IMR-90 (cell line): Measurements from ENCODE around the gene FSTL5. TPM values are rescaled to one million over a fixed set of nuclear protein-coding genes. Genes with fewer than 3 reads are reported as not detected.

ENCODE experiments used
- ATAC-seq: fragments of 200-7000 bp; cut with Tn5 transposase; 2 replicates; pipeline ENCODE4 v1.9.1; 2020; ENCODE audit warnings: low read depth, mild to moderate bottlenecking, moderate library complexity
- BruUV-seq: library from RNA; stranded (reverse); fragments of 400-500 nt; replicated peaks from 2 replicates; lab custom pipeline; 2021; lab: Mats Ljungman, UMichigan
- CTCF ChIA-PET: fragments of 300-600 bp; formaldehyde crosslinking; extraction: SDS; loops from one replicate; lab custom pipeline; 2021; ENCODE audit warnings: antibody characterized with exemption; lab: Yijun Ruan, JAX
- POLR2A ChIA-PET: fragments of 300-600 bp; sonication (Branson Sonifier 250); formaldehyde crosslinking; loops from one replicate; lab custom pipeline; 2022; ENCODE audit warnings: antibody characterized with exemption; ENCODE audit not compliant: unreplicated experiment; lab: Charles Lee
- DNase-seq: peaks from one replicate; pipeline ENCODE4 v3.0.0; 2013
- H2AFZ ChIP-seq: replicated peaks from 2 replicates; pipeline ENCODE3; 2013; ENCODE audit warnings: low read length, mild to moderate bottlenecking; ENCODE audit not compliant: poor library complexity
- H2AK5ac ChIP-seq: 2 replicates; pipeline ENCODE4 v1.6.1; 2013; ENCODE audit warnings: low read depth, low read length, inconsistent platforms
- H2AK9ac ChIP-seq: replicated peaks from 2 replicates; pipeline ENCODE3; 2013; ENCODE audit warnings: mild to moderate bottlenecking, low read depth, low read length, moderate library complexity; ENCODE audit not compliant: poor library complexity
- H2BK120ac ChIP-seq: 2 replicates; pipeline ENCODE4 v1.6.1; 2013; ENCODE audit warnings: low read depth, low read length, inconsistent platforms
- H2BK15ac ChIP-seq: 3 replicates; pipeline ENCODE4 v1.6.1; 2013; ENCODE audit warnings: low read depth, low read length, inconsistent platforms
- H2BK20ac ChIP-seq: 2 replicates; pipeline ENCODE4 v1.6.1; 2013; ENCODE audit warnings: low read depth, mild to moderate bottlenecking, inconsistent platforms, low read length, moderate library complexity
- H2BK5ac ChIP-seq: 2 replicates; pipeline ENCODE4 v1.6.1; 2013; ENCODE audit warnings: mild to moderate bottlenecking, low read depth, low read length, inconsistent platforms; ENCODE audit not compliant: poor library complexity, severe bottlenecking
- H3K14ac ChIP-seq: replicated peaks from 2 replicates; pipeline ENCODE4 v1.6.1; 2013; ENCODE audit warnings: low read depth, low read length, inconsistent platforms
- H3K18ac ChIP-seq: 2 replicates; pipeline ENCODE4 v1.6.1; 2013; ENCODE audit warnings: low read depth, low read length, control low read depth
- H3K23ac ChIP-seq: 2 replicates; pipeline ENCODE4 v1.6.1; 2013; ENCODE audit warnings: low read depth, low read length, inconsistent platforms
- H3K27ac ChIP-seq: 2 replicates; pipeline ENCODE4 v1.5.1; 2013; ENCODE audit warnings: mild to moderate bottlenecking, control low read depth, low read length; ENCODE audit not compliant: insufficient read depth
- H3K27me3 ChIP-seq: 2 replicates; pipeline ENCODE4 v1.6.1; 2013; ENCODE audit warnings: low read length; ENCODE audit not compliant: control insufficient read depth, insufficient read depth
- H3K36me3 ChIP-seq: 2 replicates; pipeline ENCODE4 v1.6.1; 2013; ENCODE audit warnings: low read length, mixed read lengths; ENCODE audit not compliant: control insufficient read depth, insufficient read depth
- H3K4ac ChIP-seq: 2 replicates; pipeline ENCODE4 v1.6.1; 2013; ENCODE audit warnings: low read depth, low read length, inconsistent platforms
- H3K4me1 ChIP-seq: 2 replicates; pipeline ENCODE4 v1.6.1; 2013; ENCODE audit warnings: low read length, mixed read lengths; ENCODE audit not compliant: control insufficient read depth, insufficient read depth
- H3K4me2 ChIP-seq: 2 replicates; pipeline ENCODE4 v1.6.1; 2013; ENCODE audit warnings: low read depth, mild to moderate bottlenecking, control low read depth, low read length, moderate library complexity
- H3K4me3 ChIP-seq: 2 replicates; pipeline ENCODE4 v1.5.1; 2013; ENCODE audit warnings: low read depth, mild to moderate bottlenecking, control low read depth, low read length, moderate library complexity; ENCODE audit not compliant: insufficient read depth
- H3K56ac ChIP-seq: 2 replicates; pipeline ENCODE4 v1.6.1; 2013; ENCODE audit warnings: low read length, inconsistent platforms; ENCODE audit not compliant: insufficient read depth; ENCODE audit errors: extremely low read depth
- H3K79me1 ChIP-seq, 2 experiments: 2 replicates each; pipeline ENCODE4 v1.6.1; 2013; ENCODE audit warnings: low read length in 2 of 2, inconsistent platforms in 1 of 2, low read depth in 1 of 2
- H3K9ac ChIP-seq: 2 replicates; pipeline ENCODE4 v1.6.1; 2013; ENCODE audit warnings: low read depth, low read length, control low read depth
- H3K9me1 ChIP-seq: 2 replicates; pipeline ENCODE4 v1.6.1; 2013; ENCODE audit warnings: low read length, inconsistent platforms; ENCODE audit not compliant: insufficient read depth
- H3K9me3 ChIP-seq: 2 replicates; pipeline ENCODE4 v1.6.1; 2013; ENCODE audit warnings: low read length; ENCODE audit not compliant: control insufficient read depth, insufficient read depth
- H4K20me1 ChIP-seq: 2 replicates; pipeline ENCODE4 v1.6.1; 2013; ENCODE audit warnings: low read length, inconsistent platforms; ENCODE audit not compliant: insufficient read depth
- H4K5ac ChIP-seq: 2 replicates; pipeline ENCODE4 v1.6.1; 2013; ENCODE audit warnings: mild to moderate bottlenecking, low read depth, low read length, control low read depth
- H4K8ac ChIP-seq, 2 experiments: 2 replicates each; pipeline ENCODE4 v1.6.1; 2013; ENCODE audit warnings: low read depth in 2 of 2, low read length in 2 of 2, control low read depth in 1 of 2, inconsistent platforms in 1 of 2
- H4K91ac ChIP-seq: 2 replicates; pipeline ENCODE4 v1.6.1; 2013; ENCODE audit warnings: low read depth, low read length, inconsistent platforms; ENCODE audit not compliant: insufficient read depth
- CEBPB ChIP-seq: IDR thresholded peaks from 2 replicates; pipeline ENCODE4 v1.6.1; 2012; ENCODE audit warnings: low read depth, low read length, improper control_type of control experiment
- CHD1 ChIP-seq: IDR thresholded peaks from 2 replicates; pipeline ENCODE4 v1.6.1; 2012; ENCODE audit warnings: low read depth, low read length, improper control_type of control experiment
- FOS ChIP-seq: fragments of 150-350 bp; IDR thresholded peaks from 2 replicates; pipeline ENCODE4 v1.6.1; 2016; ENCODE audit warnings: low read depth, low read length
- MXI1 ChIP-seq: IDR thresholded peaks from 2 replicates; pipeline ENCODE4 v1.6.1; 2012; ENCODE audit warnings: low read depth, mild to moderate bottlenecking, low read length, moderate library complexity, borderline replicate concordance
- NFE2L2 ChIP-seq: fragments of 150-350 bp; IDR thresholded peaks from 2 replicates; pipeline ENCODE4 v1.6.1; 2016; ENCODE audit warnings: low read depth, mild to moderate bottlenecking, low read length
- POLR2A ChIP-seq: IDR thresholded peaks from 2 replicates; pipeline ENCODE4 v1.6.1; 2012; ENCODE audit warnings: mild to moderate bottlenecking, low read depth, low read length
- RAD21 ChIP-seq: IDR thresholded peaks from 2 replicates; pipeline ENCODE4 v1.6.1; 2012; ENCODE audit warnings: low read length, improper control_type of control experiment
- RCOR1 ChIP-seq: IDR thresholded peaks from 2 replicates; pipeline ENCODE4 v1.6.1; 2012; ENCODE audit warnings: mild to moderate bottlenecking, low read length, improper control_type of control experiment; ENCODE audit not compliant: insufficient replicate concordance
- WGBS, 2 experiments: methylation state at CpG; one replicate each; pipeline versions ENCODE4 v1.1.5 to v1.1.7; 2013; ENCODE audit warnings: missing lambda C conversion rate in 2 of 2; ENCODE audit not compliant: insufficient read length in 1 of 2; ENCODE audit errors: extremely low coverage in 2 of 2; 5-methylcytosine and 5-hydroxymethylcytosine counted together
- dilution Hi-C: fragments of 300-500 bp; cut with HindIII; formaldehyde crosslinking; loops from one replicate; pipeline ENCODE4 v1.14.3; 2018; ENCODE audit warnings: low sequenced_read_pairs; ENCODE audit not compliant: unreplicated experiment
- in situ Hi-C: fragments of 300-500 bp; cut with MboI; formaldehyde crosslinking; loops from 3 replicates; pipeline ENCODE4 v1.14.3; 2019; ENCODE audit warnings: low sequenced_read_pairs, inconsistent platforms, mixed read lengths
- intact Hi-C: fragments of 100-400 bp; cut with micrococcal nuclease; formaldehyde crosslinking; loops from 2 replicates; pipeline ENCODE4 v1.10.0; 2022
- polyA plus RNA-seq, 3 experiments: library from polyadenylated mRNA; depleted of rRNA; stranded (reverse); fragments of >200 nt; gene quantifications; 2 replicates each; pipeline ENCODE4 v1.2.3, GENCODE V29; 2012; ENCODE audit warnings: low replicate concordance in 1 of 3
- total RNA-seq: library from RNA; depleted of rRNA; stranded (reverse); fragments of >200 nt; gene quantifications from 2 replicates; pipeline ENCODE4 v1.2.3, GENCODE V29; 2012
- TF ChIP-seq, protein P1 (sequence below): conservative IDR thresholded peaks from 2 replicates; pipeline ENCODE4 v1.5.1; 2012; ENCODE audit warnings: mild to moderate bottlenecking, low read depth, low read length, improper control_type of control experiment
- TF ChIP-seq, protein P2 (sequence below): fragments of 150-350 bp; IDR thresholded peaks from 2 replicates; pipeline ENCODE4 v1.6.1; 2017; ENCODE audit warnings: mild to moderate bottlenecking, antibody characterized with exemption, low read length, low read depth
- TF ChIP-seq, protein P3 (sequence below): fragments of 150-350 bp; IDR thresholded peaks from 2 replicates; pipeline ENCODE4 v1.6.1; 2016; ENCODE audit warnings: low read depth, mild to moderate bottlenecking, low read length, moderate library complexity, borderline replicate concordance

Gene FSTL5
- total and polyA plus RNA-seq, 2 of the 4 experiments (the other 2 are of a cell fraction) = under 0.01 TPM; not detected in 1

DNA sequence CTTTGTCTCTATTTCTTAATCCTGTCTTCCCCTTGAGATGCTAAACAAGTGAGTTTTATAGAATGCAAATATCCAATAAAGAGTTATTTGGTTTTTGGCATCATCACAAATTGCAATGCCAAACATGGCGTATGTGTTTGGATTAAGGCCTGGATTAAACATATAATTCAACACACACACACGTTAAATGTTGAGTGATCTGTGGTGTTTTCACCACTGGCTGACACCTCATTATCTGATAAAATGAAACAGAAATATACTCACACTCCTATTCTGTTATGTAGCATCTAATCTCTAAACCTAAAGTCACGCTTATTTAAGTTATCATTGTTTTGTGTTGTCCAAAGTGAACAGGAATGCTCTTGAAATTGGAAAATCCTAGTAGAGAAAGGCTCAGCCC lies 506.2 kb downstream of the FSTL5 start:
- POLR2A ChIA-PET = no interaction called here
- no peaks in the 10 kb centered on the region for H3K27me3 ChIP-seq
- H3K9me1 ChIP-seq = no peaks in the 10 kb centered on the region
- no peak overlapping the region for H3K4ac ChIP-seq
- intact Hi-C loops (no loop called here), dilution Hi-C loops (no loop called here), in situ Hi-C loops (no loop called here)
- DNase-seq = no peak
- CTCF ChIA-PET = no interaction called here
- no peak overlapping the region for H3K27ac ChIP-seq
- no peaks in the 10 kb centered on the region for H3K9me3 ChIP-seq
- ATAC-seq = no peak
- H2BK15ac ChIP-seq = no peak overlapping the region
- H3K4me3 ChIP-seq = no peak overlapping the region
- no peak overlapping the region for H4K91ac ChIP-seq
- no peak overlapping the region for H2BK120ac ChIP-seq
- no peak overlapping the region for H2AK9ac ChIP-seq
- no peak overlapping the region for H2AFZ ChIP-seq
- no peak overlapping the region for H2AK5ac ChIP-seq
- H4K8ac ChIP-seq = no peak overlapping the region
- H3K18ac ChIP-seq = no peak overlapping the region
- no peak overlapping the region for H3K23ac ChIP-seq
- no CpG with 5 or more reads among the region's 3 CpGs for WGBS, 2 experiments
- no peak overlapping the region for H3K56ac ChIP-seq
- TF ChIP-seq MXI1 (no peak), CEBPB (no peak), RCOR1 (no peak), POLR2A (no peak), RAD21 (no peak), FOS (no peak), CHD1 (no peak), NFE2L2 (no peak)
- TF ChIP-seq, protein P1, sequence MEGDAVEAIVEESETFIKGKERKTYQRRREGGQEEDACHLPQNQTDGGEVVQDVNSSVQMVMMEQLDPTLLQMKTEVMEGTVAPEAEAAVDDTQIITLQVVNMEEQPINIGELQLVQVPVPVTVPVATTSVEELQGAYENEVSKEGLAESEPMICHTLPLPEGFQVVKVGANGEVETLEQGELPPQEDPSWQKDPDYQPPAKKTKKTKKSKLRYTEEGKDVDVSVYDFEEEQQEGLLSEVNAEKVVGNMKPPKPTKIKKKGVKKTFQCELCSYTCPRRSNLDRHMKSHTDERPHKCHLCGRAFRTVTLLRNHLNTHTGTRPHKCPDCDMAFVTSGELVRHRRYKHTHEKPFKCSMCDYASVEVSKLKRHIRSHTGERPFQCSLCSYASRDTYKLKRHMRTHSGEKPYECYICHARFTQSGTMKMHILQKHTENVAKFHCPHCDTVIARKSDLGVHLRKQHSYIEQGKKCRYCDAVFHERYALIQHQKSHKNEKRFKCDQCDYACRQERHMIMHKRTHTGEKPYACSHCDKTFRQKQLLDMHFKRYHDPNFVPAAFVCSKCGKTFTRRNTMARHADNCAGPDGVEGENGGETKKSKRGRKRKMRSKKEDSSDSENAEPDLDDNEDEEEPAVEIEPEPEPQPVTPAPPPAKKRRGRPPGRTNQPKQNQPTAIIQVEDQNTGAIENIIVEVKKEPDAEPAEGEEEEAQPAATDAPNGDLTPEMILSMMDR = no peak
- TF ChIP-seq, protein P2, sequence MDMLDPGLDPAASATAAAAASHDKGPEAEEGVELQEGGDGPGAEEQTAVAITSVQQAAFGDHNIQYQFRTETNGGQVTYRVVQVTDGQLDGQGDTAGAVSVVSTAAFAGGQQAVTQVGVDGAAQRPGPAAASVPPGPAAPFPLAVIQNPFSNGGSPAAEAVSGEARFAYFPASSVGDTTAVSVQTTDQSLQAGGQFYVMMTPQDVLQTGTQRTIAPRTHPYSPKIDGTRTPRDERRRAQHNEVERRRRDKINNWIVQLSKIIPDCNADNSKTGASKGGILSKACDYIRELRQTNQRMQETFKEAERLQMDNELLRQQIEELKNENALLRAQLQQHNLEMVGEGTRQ = no peak
- TF ChIP-seq, protein P3, sequence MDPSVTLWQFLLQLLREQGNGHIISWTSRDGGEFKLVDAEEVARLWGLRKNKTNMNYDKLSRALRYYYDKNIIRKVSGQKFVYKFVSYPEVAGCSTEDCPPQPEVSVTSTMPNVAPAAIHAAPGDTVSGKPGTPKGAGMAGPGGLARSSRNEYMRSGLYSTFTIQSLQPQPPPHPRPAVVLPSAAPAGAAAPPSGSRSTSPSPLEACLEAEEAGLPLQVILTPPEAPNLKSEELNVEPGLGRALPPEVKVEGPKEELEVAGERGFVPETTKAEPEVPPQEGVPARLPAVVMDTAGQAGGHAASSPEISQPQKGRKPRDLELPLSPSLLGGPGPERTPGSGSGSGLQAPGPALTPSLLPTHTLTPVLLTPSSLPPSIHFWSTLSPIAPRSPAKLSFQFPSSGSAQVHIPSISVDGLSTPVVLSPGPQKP = no peak
- H3K36me3 ChIP-seq = no peaks in the 10 kb centered on the region
- H3K9ac ChIP-seq = no peak overlapping the region
- H3K79me1 ChIP-seq = no peaks in the 10 kb centered on the region
- BruUV-seq = no TSS peak
- H3K14ac ChIP-seq = no peak overlapping the region
- no peaks in the 10 kb centered on the region for H4K20me1 ChIP-seq
- no peak overlapping the region for H2BK5ac ChIP-seq
- H3K4me1 ChIP-seq = no peaks in the 10 kb centered on the region
- no peak overlapping the region for H2BK20ac ChIP-seq
- H4K5ac ChIP-seq = no peak overlapping the region
- H3K4me2 ChIP-seq = no peak overlapping the region
